ENCODE measurements around the gene THBS3. TPM values are rescaled to one million over a fixed set of nuclear protein-coding genes. Genes with fewer than 3 reads are reported as not detected.

The THBS3 gene
- total and polyA plus RNA-seq, 2 donors: 7.6 to 46.1 TPM

GRCh38 chr1:155205035-155205434, 2.7 kb downstream of the THBS3 start:
- Histone ChIP-seq H3K36me3 (ENCODE audit: control insufficient read depth in 2 of 2, insufficient read depth in 2 of 2, low read length in 1 of 2) (no peaks in the 10 kb centered on the region), H3K9me3 (ENCODE audit: control insufficient read depth in 2 of 2, insufficient read depth in 1 of 2, low read length in 1 of 2) (peaks cover 0 to 3% of the 10 kb centered on the region in 2 donors), H3K4me1 (ENCODE audit: control insufficient read depth in 2 of 2, insufficient read depth in 2 of 2, low read length in 2 of 2) (peaks cover 16 to 30% of the 10 kb centered on the region in 2 donors), H3K27me3 (ENCODE audit: control insufficient read depth in 2 of 2, insufficient read depth in 1 of 2, low read length in 1 of 2) (peaks cover 0 to 3% of the 10 kb centered on the region in 2 donors), H3K27ac (ENCODE audit: low read depth in 1 of 2, low read length in 1 of 2) (no peak overlapping the region), H3K4me3 (ENCODE audit: low read length in 2 of 2) (no peak overlapping the region)
- DNase-seq (ENCODE audit: low read depth in 6 of 9, low spot score in 9 of 9): no peak
- 96% methylated on average over 14 of the region's 14 CpGs for WGBS

- H3K9me3 ChIP-seq (ENCODE audit: control insufficient read depth in 2 of 2, insufficient read depth in 1 of 2, low read length in 1 of 2): peaks cover 0 to 3% of the 10 kb centered on the region in 2 donors
- H3K36me3 ChIP-seq (ENCODE audit: control insufficient read depth in 2 of 2, insufficient read depth in 2 of 2, low read length in 1 of 2): no peaks in the 10 kb centered on the region
- no peak overlapping the region for H3K4me3 ChIP-seq (ENCODE audit: low read length in 2 of 2)
- H3K27ac ChIP-seq (ENCODE audit: low read depth in 1 of 2, low read length in 1 of 2): no peak overlapping the region
- 97% methylated on average over 19 of the region's 19 CpGs for WGBS
- H3K27me3 ChIP-seq (ENCODE audit: control insufficient read depth in 2 of 2, insufficient read depth in 1 of 2, low read length in 1 of 2): no peaks in the 10 kb centered on the region
- no peak for DNase-seq (ENCODE audit: low read depth in 6 of 9, low spot score in 9 of 9)
- peaks cover 5 to 13% of the 10 kb centered on the region in 2 donors for H3K4me1 ChIP-seq (ENCODE audit: control insufficient read depth in 2 of 2, insufficient read depth in 2 of 2, low read length in 2 of 2)
Measured at GRCh38 chr1:155202731-155203515, 4.8 kb downstream of the THBS3 start.

GRCh38 chr1:155202198-155202597, 5.5 kb downstream of the THBS3 start:
- Histone ChIP-seq H3K9me3 (ENCODE audit: control insufficient read depth in 2 of 2, insufficient read depth in 1 of 2, low read length in 1 of 2) (peaks cover 0 to 3% of the 10 kb centered on the region in 2 donors), H3K4me1 (ENCODE audit: control insufficient read depth in 2 of 2, insufficient read depth in 2 of 2, low read length in 2 of 2) (peaks cover 2 to 6% of the 10 kb centered on the region in 2 donors), H3K4me3 (ENCODE audit: low read length in 2 of 2) (no peak overlapping the region), H3K27me3 (ENCODE audit: control insufficient read depth in 2 of 2, insufficient read depth in 1 of 2, low read length in 1 of 2) (no peaks in the 10 kb centered on the region), H3K27ac (ENCODE audit: low read depth in 1 of 2, low read length in 1 of 2) (no peak overlapping the region), H3K36me3 (ENCODE audit: control insufficient read depth in 2 of 2, insufficient read depth in 2 of 2, low read length in 1 of 2) (no peaks in the 10 kb centered on the region)
- no peak for DNase-seq (ENCODE audit: low read depth in 6 of 9, low spot score in 9 of 9)
- WGBS: 97% methylated on average over 7 of the region's 7 CpGs

GRCh38 chr1:155200920-155201319, 6.8 kb downstream of the THBS3 start:
- no peak for DNase-seq (ENCODE audit: low read depth in 6 of 9, low spot score in 9 of 9)
- Histone ChIP-seq H3K9me3 (ENCODE audit: control insufficient read depth in 2 of 2, insufficient read depth in 1 of 2, low read length in 1 of 2) (peaks cover 0 to 3% of the 10 kb centered on the region in 2 donors), H3K27ac (ENCODE audit: low read depth in 1 of 2, low read length in 1 of 2) (no peak overlapping the region), H3K27me3 (ENCODE audit: control insufficient read depth in 2 of 2, insufficient read depth in 1 of 2, low read length in 1 of 2) (no peaks in the 10 kb centered on the region), H3K36me3 (ENCODE audit: control insufficient read depth in 2 of 2, insufficient read depth in 2 of 2, low read length in 1 of 2) (no peaks in the 10 kb centered on the region), H3K4me1 (ENCODE audit: control insufficient read depth in 2 of 2, insufficient read depth in 2 of 2, low read length in 2 of 2) (no peaks in the 10 kb centered on the region), H3K4me3 (ENCODE audit: low read length in 2 of 2) (no peak overlapping the region)
- 97% methylated on average over 5 of the region's 5 CpGs for WGBS

GRCh38 chr1:155199792-155200191, 7.9 kb downstream of the THBS3 start:
- H3K9me3 ChIP-seq (ENCODE audit: control insufficient read depth in 2 of 2, insufficient read depth in 1 of 2, low read length in 1 of 2): peaks cover 0 to 3% of the 10 kb centered on the region in 2 donors
- H3K27ac ChIP-seq (ENCODE audit: low read depth in 1 of 2, low read length in 1 of 2): no peak overlapping the region
- H3K4me3 ChIP-seq (ENCODE audit: low read length in 2 of 2): no peak overlapping the region
- peaks cover 0 to 6% of the 10 kb centered on the region in 2 donors for H3K4me1 ChIP-seq (ENCODE audit: control insufficient read depth in 2 of 2, insufficient read depth in 2 of 2, low read length in 2 of 2)
- 99% methylated on average over 4 of the region's 4 CpGs for WGBS
- no peak for DNase-seq (ENCODE audit: low read depth in 6 of 9, low spot score in 9 of 9)
- no peaks in the 10 kb centered on the region for H3K36me3 ChIP-seq (ENCODE audit: control insufficient read depth in 2 of 2, insufficient read depth in 2 of 2, low read length in 1 of 2)
- peaks cover 0 to 2% of the 10 kb centered on the region in 2 donors for H3K27me3 ChIP-seq (ENCODE audit: control insufficient read depth in 2 of 2, insufficient read depth in 1 of 2, low read length in 1 of 2)

- WGBS: 97% methylated on average over 3 of the region's 3 CpGs
- no peaks in the 10 kb centered on the region for H3K36me3 ChIP-seq (ENCODE audit: control insufficient read depth in 2 of 2, insufficient read depth in 2 of 2, low read length in 1 of 2)
- H3K27ac ChIP-seq (ENCODE audit: low read depth in 1 of 2, low read length in 1 of 2): no peak overlapping the region
- H3K4me1 ChIP-seq (ENCODE audit: control insufficient read depth in 2 of 2, insufficient read depth in 2 of 2, low read length in 2 of 2): peaks cover 10 to 16% of the 10 kb centered on the region in 2 donors
- no peak overlapping the region for H3K4me3 ChIP-seq (ENCODE audit: low read length in 2 of 2)
- peaks cover 0 to 11% of the 10 kb centered on the region in 2 donors for H3K27me3 ChIP-seq (ENCODE audit: control insufficient read depth in 2 of 2, insufficient read depth in 1 of 2, low read length in 1 of 2)
- H3K9me3 ChIP-seq (ENCODE audit: control insufficient read depth in 2 of 2, insufficient read depth in 1 of 2, low read length in 1 of 2): peaks cover 0 to 11% of the 10 kb centered on the region in 2 donors
- DNase-seq (ENCODE audit: low read depth in 6 of 9, low spot score in 9 of 9): no peak
Measured at GRCh38 chr1:155198547-155198906, 9.2 kb downstream of the THBS3 start.

GRCh38 chr1:155197901-155198546, 9.7 kb downstream of the THBS3 start:
- no peak for DNase-seq (ENCODE audit: low read depth in 6 of 9, low spot score in 9 of 9)
- Histone ChIP-seq H3K36me3 (ENCODE audit: control insufficient read depth in 2 of 2, insufficient read depth in 2 of 2, low read length in 1 of 2) (no peaks in the 10 kb centered on the region), H3K4me1 (ENCODE audit: control insufficient read depth in 2 of 2, insufficient read depth in 2 of 2, low read length in 2 of 2) (peaks cover 15 to 21% of the 10 kb centered on the region in 2 donors), H3K27ac (ENCODE audit: low read depth in 1 of 2, low read length in 1 of 2) (no peak overlapping the region), H3K9me3 (ENCODE audit: control insufficient read depth in 2 of 2, insufficient read depth in 1 of 2, low read length in 1 of 2) (peaks cover 0 to 13% of the 10 kb centered on the region in 2 donors), H3K4me3 (ENCODE audit: low read length in 2 of 2) (no peak overlapping the region), H3K27me3 (ENCODE audit: control insufficient read depth in 2 of 2, insufficient read depth in 1 of 2, low read length in 1 of 2) (peaks cover 0 to 16% of the 10 kb centered on the region in 2 donors)
- 98% methylated on average over 15 of the region's 15 CpGs for WGBS

GRCh38 chr1:155196893-155197638, 10.6 kb downstream of the THBS3 start:
- DNase-seq (ENCODE audit: low read depth in 6 of 9, low spot score in 9 of 9): no peak
- peaks cover 20 to 28% of the 10 kb centered on the region in 2 donors for H3K4me1 ChIP-seq (ENCODE audit: control insufficient read depth in 2 of 2, insufficient read depth in 2 of 2, low read length in 2 of 2)
- 98% methylated on average over 20 of the region's 20 CpGs for WGBS
- H3K4me3 ChIP-seq (ENCODE audit: low read length in 2 of 2): no peak overlapping the region
- H3K36me3 ChIP-seq (ENCODE audit: control insufficient read depth in 2 of 2, insufficient read depth in 2 of 2, low read length in 1 of 2): no peaks in the 10 kb centered on the region
- H3K9me3 ChIP-seq (ENCODE audit: control insufficient read depth in 2 of 2, insufficient read depth in 1 of 2, low read length in 1 of 2): peaks cover 0 to 13% of the 10 kb centered on the region in 2 donors
- peaks cover 0 to 21% of the 10 kb centered on the region in 2 donors for H3K27me3 ChIP-seq (ENCODE audit: control insufficient read depth in 2 of 2, insufficient read depth in 1 of 2, low read length in 1 of 2)
- no peak overlapping the region for H3K27ac ChIP-seq (ENCODE audit: low read depth in 1 of 2, low read length in 1 of 2)
